SH-SY5Y (cell line): Measurements from ENCODE around the gene PCDHA7.

Experiments
- GATA2 ChIP-seq: IDR thresholded peaks from 2 replicates; pipeline ENCODE4 v1.6.1; 2011; ENCODE audit warnings: mild to moderate bottlenecking, low read depth, low read length
- GATA3 ChIP-seq: IDR thresholded peaks from 2 replicates; pipeline ENCODE4 v1.6.1; 2011; ENCODE audit warnings: low read depth, mild to moderate bottlenecking, low read length, moderate library complexity

- TF ChIP-seq GATA2 (no peak), GATA3 (no peak)
Observed at GRCh38 chr5:140877262-140877581, 43.2 kb downstream of the PCDHA7 start.
